Caco-2 (cell line): ENCODE results near the gene ATG14. TPM values are rescaled to one million over a fixed set of nuclear protein-coding genes. Genes with fewer than 3 reads are reported as not detected.

Source experiments
- BruUV-seq: library from RNA; stranded (reverse); fragments of 400-500 nt; replicated peaks from 2 replicates; lab custom pipeline; 2021; lab: Mats Ljungman, UMichigan
- CTCF ChIA-PET: fragments of 300-600 bp; sonication (Branson Sonifier 250); formaldehyde crosslinking; loops from one replicate; lab custom pipeline; 2022; ENCODE audit warnings: antibody characterized with exemption; lab: Charles Lee
- POLR2A ChIA-PET: fragments of 300-600 bp; sonication (Branson Sonifier 250); formaldehyde crosslinking; loops from one replicate; lab custom pipeline; 2022; ENCODE audit warnings: antibody characterized with exemption; lab: Charles Lee
- DNase-seq, 2 experiments: peaks; one replicate each; pipeline versions ENCODE4 v3.0.0 to v3.0.0-alpha.2; 2020 to 2022
- H3K27me3 ChIP-seq: replicated peaks from 2 replicates; pipeline ENCODE4 v1.6.0; 2011; ENCODE audit warnings: low read length; ENCODE audit not compliant: control insufficient read depth, insufficient read depth
- H3K36me3 ChIP-seq: 2 replicates; pipeline ENCODE4 v1.5.1; 2011; ENCODE audit warnings: low read length; ENCODE audit not compliant: control insufficient read depth, insufficient read depth
- H3K4me1 ChIP-seq: fragments of 250-450 bp; sonication (Bioruptor Pico); 2 replicates; pipeline ENCODE4 v1.5.1; 2020; ENCODE audit warnings: mild to moderate bottlenecking
- H3K4me3 ChIP-seq: 2 replicates; pipeline ENCODE4 v1.5.1; 2011; ENCODE audit warnings: low read depth, mild to moderate bottlenecking, control low read depth, low read length
- H3K9me3 ChIP-seq: fragments of 250-450 bp; sonication (Bioruptor Pico); 2 replicates; pipeline ENCODE4 v1.5.1; 2020; ENCODE audit warnings: mild to moderate bottlenecking, moderate library complexity
- H3K27ac Mint-ChIP-seq: one replicate; pipeline ENCODE4 v1.8.0; 2022; ENCODE audit warnings: mixed read lengths; ENCODE audit not compliant: unreplicated experiment
- H3K27me3 Mint-ChIP-seq: one replicate; pipeline ENCODE4 v1.8.0; 2022; ENCODE audit warnings: mixed read lengths; ENCODE audit not compliant: insufficient read depth, unreplicated experiment
- H3K36me3 Mint-ChIP-seq: one replicate; pipeline ENCODE4 v1.8.0; 2022; ENCODE audit warnings: mild to moderate bottlenecking, mixed read lengths; ENCODE audit not compliant: insufficient read depth, unreplicated experiment
- H3K4me1 Mint-ChIP-seq: one replicate; pipeline ENCODE4 v1.8.0; 2022; ENCODE audit warnings: low read depth, mixed read lengths; ENCODE audit not compliant: unreplicated experiment
- H3K4me3 Mint-ChIP-seq: one replicate; pipeline ENCODE4 v1.8.0; 2022; ENCODE audit warnings: mild to moderate bottlenecking, moderate library complexity, mixed read lengths; ENCODE audit not compliant: unreplicated experiment
- H3K9me3 Mint-ChIP-seq: one replicate; pipeline ENCODE4 v1.8.0; 2022; ENCODE audit warnings: mixed read lengths; ENCODE audit not compliant: unreplicated experiment
- intact Hi-C: fragments of 100-400 bp; cut with micrococcal nuclease; formaldehyde crosslinking; loops from one replicate; pipeline ENCODE4 v1.10.0; 2022; ENCODE audit not compliant: unreplicated experiment
- total RNA-seq: library from RNA; stranded (reverse); gene quantifications from 2 replicates; pipeline ENCODE4 v1.2.3, GENCODE V29; 2022
- TF ChIP-seq, protein P1 (sequence below), 2 experiments: fragments of 200-600 bp in 1 of 2; IDR thresholded peaks; 1 replicate in 1 of 2; 2 replicates in 1 of 2; pipeline versions ENCODE4 v1.5.1 to v1.8.0; 2011 to 2022; ENCODE audit warnings: antibody characterized with exemption in 1 of 2, control low read depth in 1 of 2, inconsistent platforms in 1 of 2, low read depth in 1 of 2, low read length in 1 of 2, mild to moderate bottlenecking in 1 of 2, moderate library complexity in 1 of 2; ENCODE audit not compliant: insufficient read depth in 1 of 2, severe bottlenecking in 1 of 2, unreplicated experiment in 1 of 2

ATG14 gene
- total RNA-seq, 1 experiment from 2014 or later, result 13.1 TPM

GRCh38 chr14:55417955-55418354 is 6.3 kb upstream of the ATG14 start:
- Mint-ChIP-seq H3K27me3 (no peaks in the 10 kb centered on the region), H3K4me1 (no peaks in the 10 kb centered on the region), H3K9me3 (no peaks in the 10 kb centered on the region), H3K27ac (no peak overlapping the region), H3K4me3 (no peak overlapping the region), H3K36me3 (no peaks in the 10 kb centered on the region)
- Histone ChIP-seq H3K27me3 (no peaks in the 10 kb centered on the region), H3K4me1 (no peaks in the 10 kb centered on the region; the same call in 1 of the 2 replicates), H3K36me3 (no peaks in the 10 kb centered on the region), H3K4me3 (no peak overlapping the region), H3K9me3 (no peaks in the 10 kb centered on the region)
- no peak for DNase-seq
- POLR2A ChIA-PET, result interaction anchor here (0.6 kb wide), 1 partner anchor 226 kb away, joined by 7 read pairs; no protein-coding TSS in a partner anchor
- intact Hi-C loops, result no loop called here
- TF ChIP-seq, protein P1, sequence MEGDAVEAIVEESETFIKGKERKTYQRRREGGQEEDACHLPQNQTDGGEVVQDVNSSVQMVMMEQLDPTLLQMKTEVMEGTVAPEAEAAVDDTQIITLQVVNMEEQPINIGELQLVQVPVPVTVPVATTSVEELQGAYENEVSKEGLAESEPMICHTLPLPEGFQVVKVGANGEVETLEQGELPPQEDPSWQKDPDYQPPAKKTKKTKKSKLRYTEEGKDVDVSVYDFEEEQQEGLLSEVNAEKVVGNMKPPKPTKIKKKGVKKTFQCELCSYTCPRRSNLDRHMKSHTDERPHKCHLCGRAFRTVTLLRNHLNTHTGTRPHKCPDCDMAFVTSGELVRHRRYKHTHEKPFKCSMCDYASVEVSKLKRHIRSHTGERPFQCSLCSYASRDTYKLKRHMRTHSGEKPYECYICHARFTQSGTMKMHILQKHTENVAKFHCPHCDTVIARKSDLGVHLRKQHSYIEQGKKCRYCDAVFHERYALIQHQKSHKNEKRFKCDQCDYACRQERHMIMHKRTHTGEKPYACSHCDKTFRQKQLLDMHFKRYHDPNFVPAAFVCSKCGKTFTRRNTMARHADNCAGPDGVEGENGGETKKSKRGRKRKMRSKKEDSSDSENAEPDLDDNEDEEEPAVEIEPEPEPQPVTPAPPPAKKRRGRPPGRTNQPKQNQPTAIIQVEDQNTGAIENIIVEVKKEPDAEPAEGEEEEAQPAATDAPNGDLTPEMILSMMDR (IDR thresholded peaks at IDR 0.05; ENCODE audit: insufficient read depth in 1 of 2, low read depth in 1 of 2, low read length in 1 of 2, severe bottlenecking in 1 of 2, unreplicated experiment in 1 of 2), result no peak
- no TSS peak for BruUV-seq
- CTCF ChIA-PET, result interaction anchor here (0.6 kb wide), 2 partner anchors 20 to 21 kb away, joined by 3 to 4 read pairs; no protein-coding TSS in a partner anchor

- no peaks in the 10 kb centered on the region for H3K27me3 Mint-ChIP-seq
- DNase-seq, result peak in 1 of 2 experiments; percentile 33
- POLR2A ChIA-PET, result no interaction called here
- no peaks in the 10 kb centered on the region for H3K4me1 Mint-ChIP-seq
- BruUV-seq, result no TSS peak
- H3K9me3 Mint-ChIP-seq, result no peaks in the 10 kb centered on the region
- no peaks in the 10 kb centered on the region for H3K36me3 Mint-ChIP-seq
- CTCF ChIA-PET, result interaction anchor here (0.7 kb wide), 1 partner anchor 10 kb away, joined by 5 read pairs; no protein-coding TSS in a partner anchor
- no peaks in the 10 kb centered on the region for H3K36me3 ChIP-seq
- H3K4me3 Mint-ChIP-seq, result no peak overlapping the region
- no peaks in the 10 kb centered on the region for H3K27me3 ChIP-seq
- no peak overlapping the region for H3K4me3 ChIP-seq
- no peaks in the 10 kb centered on the region for H3K9me3 ChIP-seq
- peaks cover 6% of the 10 kb centered on the region; the same call in 1 of the 2 replicates for H3K4me1 ChIP-seq
- H3K27ac Mint-ChIP-seq, result no peak overlapping the region
- intact Hi-C loops, result no loop called here
- TF ChIP-seq, protein P1 (IDR thresholded peaks at IDR 0.05; ENCODE audit: insufficient read depth in 1 of 2, low read depth in 1 of 2, low read length in 1 of 2, severe bottlenecking in 1 of 2, unreplicated experiment in 1 of 2), result peak; percentile 22 to 51
Observed at GRCh38 chr14:55416866-55417265, 5.2 kb upstream of the ATG14 start.

DNA sequence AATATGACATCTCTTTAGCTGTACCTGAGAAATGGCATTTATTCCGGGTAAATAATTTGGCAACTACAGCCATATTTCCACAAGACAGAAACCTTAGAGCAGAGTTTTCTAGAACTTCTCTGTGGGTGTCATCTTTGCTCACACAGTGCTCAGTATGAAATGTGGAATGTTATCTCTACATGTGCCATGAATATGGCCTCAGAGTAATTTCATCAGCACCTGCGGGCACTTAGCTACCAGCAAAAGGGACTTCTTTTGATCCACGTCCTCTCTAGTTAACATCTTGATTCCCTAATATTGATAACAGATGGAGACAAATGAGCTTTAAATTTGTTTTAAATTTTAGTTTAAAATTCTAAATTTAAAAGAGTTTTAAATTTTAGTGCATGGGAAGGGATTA is 2.9 kb upstream of the ATG14 start:
- BruUV-seq, result no TSS peak
- Histone ChIP-seq H3K4me1 (peaks cover 15% of the 10 kb centered on the region; the same call in 1 of the 2 replicates), H3K9me3 (no peaks in the 10 kb centered on the region), H3K36me3 (no peaks in the 10 kb centered on the region), H3K27me3 (no peaks in the 10 kb centered on the region), H3K4me3 (no peak overlapping the region)
- H3K27ac Mint-ChIP-seq, result no peak overlapping the region
- CTCF ChIA-PET, result no interaction called here
- H3K9me3 Mint-ChIP-seq, result no peaks in the 10 kb centered on the region
- H3K27me3 Mint-ChIP-seq, result no peaks in the 10 kb centered on the region
- intact Hi-C loops, result no loop called here
- TF ChIP-seq, protein P1 (IDR thresholded peaks at IDR 0.05; ENCODE audit: insufficient read depth in 1 of 2, low read depth in 1 of 2, low read length in 1 of 2, severe bottlenecking in 1 of 2, unreplicated experiment in 1 of 2), result no peak
- H3K4me1 Mint-ChIP-seq, result peaks cover 4% of the 10 kb centered on the region
- H3K36me3 Mint-ChIP-seq, result no peaks in the 10 kb centered on the region
- H3K4me3 Mint-ChIP-seq, result no peak overlapping the region
- POLR2A ChIA-PET, result no interaction called here
- no peak for DNase-seq
